H1 (cell line): ENCODE measurements around the gene FAAP100. TPM values are rescaled to one million over a fixed set of nuclear protein-coding genes. Genes with fewer than 3 reads are reported as not detected.

ENCODE experiments used
- JUN ChIP-seq: IDR thresholded peaks from 2 replicates; pipeline ENCODE4 v1.6.1; 2011; ENCODE audit warnings: low read depth, mild to moderate bottlenecking, improper control_type of control experiment, low read length
- polyA plus RNA-seq, 7 experiments: library from polyadenylated mRNA; depleted of rRNA in 3 of 7; stranded (reverse) in 5 of 7; unstranded in 2 of 7; fragments of >200 nt in 5 of 7; fragments of 200-250 nt in 2 of 7; gene quantifications; 1 replicate in 5 of 7; 2 replicates in 1 of 7; 4 replicates in 1 of 7; pipeline versions ENCODE4 v1.2.1 to v1.2.3, GENCODE V29; 2011 to 2013; ENCODE audit warnings: missing spikeins in 2 of 7, mixed read lengths in 2 of 7
- total RNA-seq: library from RNA; stranded (reverse); fragmentation: NEBNext Ultra II Directional; extraction: Animal tissue kit (Norgen Biotek cat#: 25700); gene quantifications from 2 replicates; pipeline ENCODE4 v1.2.1, GENCODE V29; 2021

FAAP100 gene
- total and polyA plus RNA-seq, 2 of the 8 experiments (the other 6 are each of a cell fraction or from before 2014, with no cell fraction given), result 23.2 to 41.8 TPM

GRCh38 chr17:81537343-81537855 is 14.8 kb downstream of the FAAP100 start (continued):
- TF ChIP-seq JUN, result no peak
